Measurements from ENCODE around the gene DSCAM.

The DSCAM gene

DNA sequence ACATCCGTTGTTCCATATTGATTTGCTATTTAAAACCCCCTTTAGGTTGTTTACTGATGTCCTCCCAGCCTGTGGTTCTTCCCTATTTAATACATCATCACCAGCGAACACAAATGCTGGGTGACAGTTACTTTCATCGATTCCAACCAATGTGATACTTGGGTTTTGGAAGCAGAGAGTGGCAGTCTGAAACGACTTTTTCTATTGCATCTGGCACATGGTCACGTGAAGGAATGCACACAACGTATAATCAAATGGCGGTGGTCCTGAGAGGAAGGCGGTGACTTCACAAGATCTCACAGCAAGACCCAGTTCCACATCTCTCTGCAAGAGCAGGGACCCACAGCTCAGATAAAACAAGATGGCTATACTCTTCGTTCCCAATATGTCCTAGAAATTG, 213.9 kb downstream of the DSCAM start:
- Histone ChIP-seq H3K36me3 (ENCODE audit: control insufficient read depth, insufficient read depth, low read length) (no peaks in the 10 kb centered on the region), H3K9me3 (ENCODE audit: control insufficient read depth, low read length) (no peaks in the 10 kb centered on the region), H3K4me1 (ENCODE audit: control insufficient read depth, insufficient read depth, low read length, poor library complexity, severe bottlenecking) (no peaks in the 10 kb centered on the region), H3K27ac (ENCODE audit: insufficient read depth, low read length, poor library complexity, severe bottlenecking) (no peak overlapping the region), H3K4me3 (ENCODE audit: insufficient read depth, low read depth, low read length, poor library complexity, severe bottlenecking) (no peak overlapping the region), H3K27me3 (replicated peaks; ENCODE audit: control insufficient read depth, insufficient read depth, low read length, poor library complexity, severe bottlenecking) (no peaks in the 10 kb centered on the region)
- DNase-seq: no peak

DNA sequence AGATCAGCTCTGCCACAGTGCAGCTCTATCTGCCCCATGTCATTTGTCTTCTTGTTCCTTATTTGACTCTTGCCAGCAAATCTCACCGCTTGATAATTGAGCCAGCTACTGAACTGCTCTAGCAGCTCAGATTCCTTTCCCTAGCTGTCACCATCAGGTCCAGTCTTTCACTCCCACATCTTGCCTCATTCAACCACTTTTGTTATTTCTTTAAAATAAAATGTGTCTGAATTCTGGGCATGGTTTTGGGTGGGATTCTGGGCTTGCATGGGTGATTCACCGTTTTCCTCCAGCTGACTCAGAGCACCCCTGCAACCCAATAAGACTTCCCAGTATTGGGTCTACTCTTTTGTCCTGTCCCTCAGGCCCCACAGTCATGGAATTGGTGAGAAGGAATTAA, 215.7 kb downstream of the DSCAM start:
- Histone ChIP-seq H3K36me3 (ENCODE audit: control insufficient read depth, insufficient read depth, low read length) (no peaks in the 10 kb centered on the region), H3K9me3 (ENCODE audit: control insufficient read depth, low read length) (no peaks in the 10 kb centered on the region), H3K4me1 (ENCODE audit: control insufficient read depth, insufficient read depth, low read length, poor library complexity, severe bottlenecking) (no peaks in the 10 kb centered on the region), H3K27ac (ENCODE audit: insufficient read depth, low read length, poor library complexity, severe bottlenecking) (no peak overlapping the region), H3K27me3 (replicated peaks; ENCODE audit: control insufficient read depth, insufficient read depth, low read length, poor library complexity, severe bottlenecking) (no peaks in the 10 kb centered on the region), H3K4me3 (ENCODE audit: insufficient read depth, low read depth, low read length, poor library complexity, severe bottlenecking) (no peak overlapping the region)
- no peak for DNase-seq

GRCh38 chr21:40625991-40626390, 221.0 kb downstream of the DSCAM start:
- DNase-seq: no peak

GRCh38 chr21:40623528-40623927, 223.4 kb downstream of the DSCAM start:
- DNase-seq: no peak
- H3K4me1 ChIP-seq (ENCODE audit: control insufficient read depth, insufficient read depth, low read length, poor library complexity, severe bottlenecking): no peaks in the 10 kb centered on the region
- no peaks in the 10 kb centered on the region for H3K36me3 ChIP-seq (ENCODE audit: control insufficient read depth, insufficient read depth, low read length)
- H3K9me3 ChIP-seq (ENCODE audit: control insufficient read depth, low read length): no peaks in the 10 kb centered on the region
- H3K27me3 ChIP-seq (replicated peaks; ENCODE audit: control insufficient read depth, insufficient read depth, low read length, poor library complexity, severe bottlenecking): no peaks in the 10 kb centered on the region
- no peak overlapping the region for H3K27ac ChIP-seq (ENCODE audit: insufficient read depth, low read length, poor library complexity, severe bottlenecking)
- H3K4me3 ChIP-seq (ENCODE audit: insufficient read depth, low read depth, low read length, poor library complexity, severe bottlenecking): no peak overlapping the region

More at GRCh38 chr21:40625991-40626390, 221.0 kb downstream of the DSCAM start:
- Histone ChIP-seq H3K4me3 (ENCODE audit: insufficient read depth, low read depth, low read length, poor library complexity, severe bottlenecking) (no peak overlapping the region), H3K27ac (ENCODE audit: insufficient read depth, low read length, poor library complexity, severe bottlenecking) (no peak overlapping the region), H3K9me3 (ENCODE audit: control insufficient read depth, low read length) (no peaks in the 10 kb centered on the region), H3K4me1 (ENCODE audit: control insufficient read depth, insufficient read depth, low read length, poor library complexity, severe bottlenecking) (no peaks in the 10 kb centered on the region), H3K36me3 (ENCODE audit: control insufficient read depth, insufficient read depth, low read length) (no peaks in the 10 kb centered on the region), H3K27me3 (replicated peaks; ENCODE audit: control insufficient read depth, insufficient read depth, low read length, poor library complexity, severe bottlenecking) (no peaks in the 10 kb centered on the region)

DNA sequence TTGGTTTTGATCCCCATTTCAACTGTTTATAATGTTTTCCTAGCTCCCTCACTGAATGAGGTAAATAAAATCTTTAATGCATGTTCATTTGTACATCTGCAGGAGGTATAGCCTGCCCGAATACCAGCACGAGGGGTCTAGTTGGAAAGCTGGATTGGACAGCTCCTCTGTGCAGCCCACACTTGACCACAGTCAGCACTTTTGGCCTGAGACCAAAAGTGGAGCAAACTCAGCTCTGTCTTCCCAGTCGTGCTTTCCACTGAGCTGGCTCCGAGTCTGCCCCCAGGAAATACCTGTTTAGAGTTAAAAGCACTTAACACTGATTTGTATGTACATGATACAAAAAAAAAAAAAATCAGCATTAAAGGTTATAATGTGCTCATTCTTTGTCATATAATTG, 224.4 kb downstream of the DSCAM start:
- DNase-seq: no peak
- Histone ChIP-seq H3K9me3 (ENCODE audit: control insufficient read depth, low read length) (no peaks in the 10 kb centered on the region), H3K27me3 (replicated peaks; ENCODE audit: control insufficient read depth, insufficient read depth, low read length, poor library complexity, severe bottlenecking) (no peaks in the 10 kb centered on the region), H3K4me1 (ENCODE audit: control insufficient read depth, insufficient read depth, low read length, poor library complexity, severe bottlenecking) (no peaks in the 10 kb centered on the region), H3K4me3 (ENCODE audit: insufficient read depth, low read depth, low read length, poor library complexity, severe bottlenecking) (no peak overlapping the region), H3K36me3 (ENCODE audit: control insufficient read depth, insufficient read depth, low read length) (no peaks in the 10 kb centered on the region), H3K27ac (ENCODE audit: insufficient read depth, low read length, poor library complexity, severe bottlenecking) (no peak overlapping the region)

GRCh38 chr21:40620386-40621145, 226.4 kb downstream of the DSCAM start:
- Histone ChIP-seq H3K27ac (ENCODE audit: insufficient read depth, low read length, poor library complexity, severe bottlenecking) (no peak overlapping the region), H3K27me3 (replicated peaks; ENCODE audit: control insufficient read depth, insufficient read depth, low read length, poor library complexity, severe bottlenecking) (no peaks in the 10 kb centered on the region), H3K36me3 (ENCODE audit: control insufficient read depth, insufficient read depth, low read length) (no peaks in the 10 kb centered on the region), H3K4me1 (ENCODE audit: control insufficient read depth, insufficient read depth, low read length, poor library complexity, severe bottlenecking) (no peaks in the 10 kb centered on the region), H3K9me3 (ENCODE audit: control insufficient read depth, low read length) (no peaks in the 10 kb centered on the region), H3K4me3 (ENCODE audit: insufficient read depth, low read depth, low read length, poor library complexity, severe bottlenecking) (no peak overlapping the region)
- DNase-seq: no peak

DNA sequence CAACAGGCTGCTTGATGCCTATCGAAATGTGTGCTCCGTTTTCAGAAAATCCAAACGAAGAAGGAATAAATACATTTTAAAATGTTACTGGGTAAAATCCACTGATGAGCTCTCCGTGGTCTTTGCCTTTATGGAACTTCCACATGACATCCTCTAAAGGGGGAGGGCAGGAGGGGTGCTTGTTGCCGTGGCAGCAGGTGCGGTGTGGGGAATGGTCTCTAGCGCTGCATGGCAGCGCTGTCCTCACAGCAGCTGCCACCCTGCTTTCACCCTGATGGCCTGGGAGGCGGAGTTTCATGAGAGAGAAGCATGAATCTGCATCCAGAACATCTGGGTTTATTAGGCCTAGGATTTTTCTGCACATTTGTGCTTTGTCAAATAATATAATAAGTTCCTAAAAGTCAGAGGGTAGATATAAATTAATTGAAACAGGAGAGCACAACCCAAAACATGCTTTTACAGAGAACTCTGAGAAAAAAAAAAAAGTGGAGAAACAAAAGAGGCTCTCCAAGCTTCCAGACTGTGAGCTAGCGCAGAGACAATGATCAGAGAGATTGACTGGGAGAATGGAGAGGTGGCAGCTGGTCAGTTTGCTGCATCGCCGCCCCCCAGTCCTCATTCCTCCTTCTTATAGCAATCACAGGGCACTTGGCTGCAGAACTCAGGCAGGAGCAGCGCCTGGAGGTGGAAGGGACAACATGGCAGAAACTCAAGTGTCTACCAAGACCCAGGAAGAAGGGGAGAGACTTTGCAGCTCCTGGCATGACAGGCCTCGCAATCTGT, 228.6 kb downstream of the DSCAM start:
- Histone ChIP-seq H3K4me3 (ENCODE audit: insufficient read depth, low read depth, low read length, poor library complexity, severe bottlenecking) (no peak overlapping the region), H3K4me1 (ENCODE audit: control insufficient read depth, insufficient read depth, low read length, poor library complexity, severe bottlenecking) (no peaks in the 10 kb centered on the region), H3K27ac (ENCODE audit: insufficient read depth, low read length, poor library complexity, severe bottlenecking) (no peak overlapping the region), H3K27me3 (replicated peaks; ENCODE audit: control insufficient read depth, insufficient read depth, low read length, poor library complexity, severe bottlenecking) (no peaks in the 10 kb centered on the region), H3K9me3 (ENCODE audit: control insufficient read depth, low read length) (no peaks in the 10 kb centered on the region), H3K36me3 (ENCODE audit: control insufficient read depth, insufficient read depth, low read length) (no peaks in the 10 kb centered on the region)
- DNase-seq: no peak

DNA sequence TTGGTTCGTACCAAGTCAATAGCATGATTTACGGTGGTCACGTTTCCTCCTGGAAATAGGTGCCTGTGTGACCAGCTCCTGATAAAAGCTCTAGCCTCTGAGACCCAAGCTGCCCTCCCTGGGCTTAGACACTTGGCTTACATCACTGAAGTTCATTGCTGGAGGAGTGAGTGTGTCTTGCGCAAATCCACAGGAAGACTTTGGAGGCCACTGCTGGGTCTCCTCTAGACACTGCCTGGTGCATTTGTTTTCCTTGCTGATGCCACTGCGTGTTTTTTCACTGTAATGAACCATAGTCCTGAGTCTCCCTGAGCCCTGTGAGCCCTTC, 230.6 kb downstream of the DSCAM start:
- H3K4me1 ChIP-seq (ENCODE audit: control insufficient read depth, insufficient read depth, low read length, poor library complexity, severe bottlenecking): no peaks in the 10 kb centered on the region
- H3K27me3 ChIP-seq (replicated peaks; ENCODE audit: control insufficient read depth, insufficient read depth, low read length, poor library complexity, severe bottlenecking): no peaks in the 10 kb centered on the region
- DNase-seq: no peak

DNA sequence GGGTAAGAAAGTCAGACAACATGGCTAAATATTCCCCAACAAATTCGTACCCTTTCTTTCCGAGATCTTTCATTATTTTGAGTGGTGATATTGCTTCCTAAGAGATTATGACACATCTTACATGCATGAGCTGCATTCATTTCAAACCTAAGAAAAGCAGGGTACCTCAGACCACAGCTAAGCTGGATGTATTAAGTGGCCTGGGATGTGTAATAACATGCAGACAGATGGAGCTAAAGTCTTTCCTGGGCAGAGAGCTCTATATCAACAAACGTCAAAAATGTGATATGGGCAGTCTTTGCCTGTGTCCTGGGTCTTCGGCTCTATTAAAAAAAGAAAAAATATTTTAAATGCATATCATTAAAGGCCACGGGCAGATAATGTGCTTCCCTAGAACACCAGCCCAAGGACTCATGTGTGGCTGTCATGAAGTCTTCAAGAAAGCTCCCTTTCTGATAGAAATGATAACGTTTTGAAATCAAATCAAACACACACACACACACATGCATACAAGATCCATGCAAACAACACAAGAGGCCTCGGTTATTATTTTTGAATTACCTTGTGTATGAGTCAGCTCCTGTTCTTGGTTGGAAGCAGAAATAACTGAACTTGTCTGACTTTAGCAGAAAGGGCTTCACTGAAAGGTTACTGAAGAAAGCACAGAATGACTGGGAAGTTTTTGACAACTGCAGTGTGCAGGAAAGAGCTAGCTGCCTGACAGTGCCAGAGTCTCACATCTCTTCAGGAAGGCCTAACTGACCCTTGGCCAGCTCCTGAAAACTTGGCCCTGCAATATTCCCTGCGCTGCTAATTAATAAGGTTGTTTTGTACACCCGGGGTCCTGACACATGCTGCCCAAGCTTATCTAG, 231.2 kb downstream of the DSCAM start:
- H3K9me3 ChIP-seq (ENCODE audit: control insufficient read depth, low read length): no peaks in the 10 kb centered on the region
- no peaks in the 10 kb centered on the region for H3K36me3 ChIP-seq (ENCODE audit: control insufficient read depth, insufficient read depth, low read length)
- no peaks in the 10 kb centered on the region for H3K4me1 ChIP-seq (ENCODE audit: control insufficient read depth, insufficient read depth, low read length, poor library complexity, severe bottlenecking)
- H3K4me3 ChIP-seq (ENCODE audit: insufficient read depth, low read depth, low read length, poor library complexity, severe bottlenecking): no peak overlapping the region
- H3K27me3 ChIP-seq (replicated peaks; ENCODE audit: control insufficient read depth, insufficient read depth, low read length, poor library complexity, severe bottlenecking): no peaks in the 10 kb centered on the region
- no peak for DNase-seq
- H3K27ac ChIP-seq (ENCODE audit: insufficient read depth, low read length, poor library complexity, severe bottlenecking): no peak overlapping the region

More for the DNA sequence above, 230.6 kb downstream of the DSCAM start:
- Histone ChIP-seq H3K36me3 (ENCODE audit: control insufficient read depth, insufficient read depth, low read length) (no peaks in the 10 kb centered on the region), H3K27ac (ENCODE audit: insufficient read depth, low read length, poor library complexity, severe bottlenecking) (no peak overlapping the region), H3K4me3 (ENCODE audit: insufficient read depth, low read depth, low read length, poor library complexity, severe bottlenecking) (no peak overlapping the region), H3K9me3 (ENCODE audit: control insufficient read depth, low read length) (no peaks in the 10 kb centered on the region)

All from effector memory CD4-positive, alpha-beta T cell (primary cell).